HG03066 (cell line): ENCODE results near the gene UBXN6.

Experiments
- ATAC-seq: cut with Tn5 transposase; IDR thresholded peaks from one replicate; pipeline ENCODE4 v1.9.1; 2021; ENCODE audit warnings: low read depth; ENCODE audit not compliant: unreplicated experiment

Gene UBXN6

DNA sequence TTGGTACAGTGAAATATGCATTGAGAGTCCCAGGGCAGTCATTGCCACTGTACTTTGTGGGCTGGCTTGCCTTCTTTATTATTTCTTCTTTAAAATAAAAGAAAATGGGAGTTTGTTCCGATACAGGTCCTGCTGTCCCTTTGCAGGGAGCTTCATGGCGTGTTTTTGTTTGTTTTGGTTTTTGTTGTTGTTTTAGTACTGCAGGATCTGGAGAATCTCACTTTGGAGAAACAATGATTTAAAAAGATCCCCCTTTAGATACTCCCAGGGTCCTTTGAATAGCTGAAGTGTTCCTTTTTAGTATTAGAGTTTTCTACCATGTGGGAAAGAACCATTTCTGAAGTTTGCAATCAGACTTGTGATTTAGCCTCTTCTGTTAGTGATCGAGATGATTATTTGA, 44.0 kb downstream of the UBXN6 start:
- no peak for ATAC-seq

DNA sequence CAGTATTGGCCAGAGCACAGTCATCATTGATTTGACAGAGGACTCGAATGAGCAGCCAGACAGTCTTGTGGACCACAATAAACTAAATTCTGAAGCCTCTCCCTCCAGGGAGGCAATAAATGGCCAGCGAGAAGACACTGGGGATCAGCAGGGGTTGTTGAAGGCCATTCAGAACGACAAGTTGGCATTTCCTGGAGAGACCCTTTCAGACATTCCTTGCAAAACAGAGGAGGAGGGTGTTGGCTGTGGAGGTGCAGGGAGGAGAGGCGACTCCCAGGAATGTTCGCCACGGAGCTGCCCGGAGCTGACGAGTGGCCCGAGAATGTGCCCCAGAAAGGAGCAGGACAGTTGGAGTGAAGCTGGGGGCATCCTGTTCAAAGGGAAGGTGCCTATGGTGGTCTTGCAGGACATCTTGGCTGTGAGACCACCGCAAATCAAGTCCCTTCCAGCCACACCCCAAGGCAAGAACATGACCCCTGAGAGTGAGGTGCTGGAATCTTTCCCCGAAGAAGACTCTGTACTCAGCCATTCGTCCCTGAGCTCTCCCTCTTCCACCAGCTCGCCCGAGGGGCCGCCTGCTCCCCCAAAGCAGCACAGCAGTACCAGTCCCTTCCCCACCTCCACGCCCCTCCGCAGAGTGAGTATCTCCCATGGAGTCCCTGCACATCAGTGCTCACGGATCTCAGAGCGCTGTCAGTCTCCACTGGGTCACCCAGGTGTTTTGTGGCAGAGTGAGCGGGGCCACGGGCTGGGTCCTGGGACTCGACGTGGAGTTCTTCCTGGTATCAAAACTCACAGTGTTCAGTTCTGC, 48.3 kb downstream of the UBXN6 start:
- ATAC-seq = no peak

DNA sequence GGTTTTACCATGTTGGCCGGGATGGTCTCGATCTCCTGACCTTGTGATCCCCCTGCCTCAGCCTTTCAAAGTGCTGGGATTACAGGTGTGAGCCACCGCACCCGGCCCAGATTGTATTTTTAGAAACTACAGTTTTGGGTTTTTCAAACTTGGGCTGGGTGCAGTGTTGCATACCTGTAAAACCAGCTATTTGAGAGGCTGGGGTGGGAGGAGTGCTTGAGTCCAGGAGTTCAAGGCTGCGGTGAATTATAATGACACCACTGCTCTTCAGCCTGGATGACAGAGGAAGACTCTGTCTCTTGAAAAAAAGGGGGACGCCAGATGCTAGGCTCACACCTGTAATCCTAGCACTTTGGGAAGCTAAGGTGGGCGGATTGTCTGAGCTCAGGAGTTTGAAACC, 51.0 kb downstream of the UBXN6 start:
- no peak for ATAC-seq

DNA sequence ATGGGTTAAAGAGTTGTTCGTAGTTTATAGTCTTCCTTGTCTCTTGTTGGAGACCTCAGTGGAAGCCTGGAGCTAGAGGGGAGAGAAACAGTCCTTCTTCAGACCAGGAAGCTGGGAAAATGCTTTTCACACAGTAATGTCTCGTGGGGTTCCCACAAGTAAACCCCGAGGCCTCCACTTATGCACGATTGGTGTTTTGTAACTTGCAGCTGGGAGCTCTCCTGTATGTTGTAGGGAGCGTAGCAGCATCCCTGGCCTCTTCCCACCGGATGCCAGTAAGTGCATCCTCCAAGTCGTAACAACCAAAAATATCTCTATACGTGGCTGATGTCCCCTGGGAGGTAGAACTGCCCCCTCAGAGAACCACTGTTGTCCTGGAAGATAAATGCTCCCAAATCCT, 51.6 kb downstream of the UBXN6 start:
- no peak for ATAC-seq

DNA sequence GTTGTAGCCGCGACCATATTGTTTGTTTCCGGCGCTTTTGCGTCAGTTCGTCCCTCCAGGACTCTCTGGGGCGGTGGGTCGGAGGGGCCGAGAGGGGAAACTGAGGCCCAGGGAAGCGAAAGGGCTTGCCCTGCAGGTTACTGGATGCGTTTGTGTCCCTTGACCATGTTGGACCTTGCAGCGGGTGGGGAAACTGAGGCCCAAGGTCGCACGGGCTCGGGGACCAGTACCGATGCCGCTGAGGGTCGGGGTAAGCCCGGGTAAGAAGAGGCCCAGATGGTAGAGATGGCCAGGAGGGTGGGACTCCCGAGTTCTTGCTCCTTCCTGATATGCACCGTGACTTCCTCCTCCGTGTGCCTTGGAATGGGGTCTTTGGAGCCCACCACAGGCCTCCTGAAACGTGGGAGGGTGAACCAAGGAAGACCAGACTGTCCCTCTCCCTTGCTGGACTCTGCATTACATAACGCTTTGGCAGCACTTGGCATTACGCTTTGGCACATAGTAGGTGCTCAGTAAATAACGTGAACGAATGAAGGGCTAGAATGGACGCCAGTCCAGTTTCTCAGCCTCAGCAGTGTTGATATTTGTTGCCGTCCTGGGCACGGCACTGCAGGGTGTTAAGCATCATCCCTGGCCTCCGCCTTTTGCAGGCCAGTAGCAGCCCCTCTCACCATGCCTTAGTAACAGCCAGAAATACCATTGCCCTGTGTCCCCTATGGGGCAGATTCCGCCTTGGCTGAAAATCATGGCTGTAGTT, 54.4 kb downstream of the UBXN6 start:
- no peak for ATAC-seq

DNA sequence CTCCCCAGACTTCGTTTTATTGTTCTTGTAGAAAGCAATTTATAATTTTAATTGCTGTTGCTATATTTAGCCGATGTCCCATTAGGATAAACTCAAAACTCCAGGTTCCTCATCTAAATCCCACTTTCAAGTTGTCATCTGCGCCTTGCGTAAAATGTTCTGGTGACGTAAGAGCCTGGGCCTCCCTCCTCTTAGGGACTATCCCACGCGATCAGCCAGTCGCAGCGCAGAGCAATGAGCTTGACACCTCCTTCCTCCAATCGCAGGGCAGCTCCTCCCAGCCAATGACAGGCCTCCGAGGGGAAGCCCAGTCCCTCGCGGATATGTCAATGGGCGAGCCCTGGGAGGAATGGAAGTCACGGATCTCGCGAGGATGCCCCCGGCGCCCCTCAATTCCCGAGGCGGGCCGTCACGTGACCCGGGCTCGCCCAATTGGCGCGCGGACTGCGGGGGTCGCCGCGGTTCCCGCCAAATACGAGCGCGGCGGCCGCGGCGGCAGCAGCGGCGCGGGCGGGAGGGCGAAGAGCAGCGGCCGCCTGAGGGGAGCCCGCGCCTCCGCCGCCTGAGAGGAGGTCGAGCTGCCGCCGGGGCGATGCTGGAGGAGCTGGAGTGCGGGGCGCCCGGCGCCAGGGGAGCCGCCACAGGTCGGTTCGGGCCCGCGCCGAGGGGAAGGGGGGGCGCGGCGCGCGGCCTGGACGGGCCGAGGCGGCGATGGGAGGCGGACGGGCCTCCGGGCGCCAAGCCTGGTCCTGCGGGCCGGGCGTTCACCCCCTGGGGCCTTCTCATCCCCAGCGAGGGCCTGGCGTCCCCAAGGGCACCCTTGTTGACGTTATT, 55.2 kb downstream of the UBXN6 start, which contains the start of gene CHAF1A:
Gene CHAF1A, plus strand, starts transcription at position 470 of the 834 bp plus-strand sequence. Its CDS starts 123 bp downstream, at position 593.
- ATAC-seq = peak; percentile 69

DNA sequence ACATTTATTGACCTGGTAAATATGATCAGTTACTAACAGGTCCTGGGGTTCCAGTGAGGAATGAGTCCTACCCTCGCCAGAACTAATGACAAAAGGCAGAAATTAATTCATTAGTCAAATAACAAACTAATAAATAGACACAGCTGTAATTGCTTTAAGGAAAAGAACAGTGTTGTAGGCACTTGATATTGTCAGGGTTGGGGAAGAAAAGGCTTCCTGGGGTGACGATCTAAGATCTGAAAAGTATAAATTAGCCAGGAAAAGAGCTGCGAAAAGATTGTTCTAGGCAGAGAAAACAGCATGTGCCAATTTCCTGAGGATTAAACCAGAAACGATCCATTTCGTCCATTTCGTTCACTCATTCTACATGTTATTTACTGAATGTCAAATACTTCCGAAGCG, 55.8 kb downstream of the UBXN6 start:
- no peak for ATAC-seq

DNA sequence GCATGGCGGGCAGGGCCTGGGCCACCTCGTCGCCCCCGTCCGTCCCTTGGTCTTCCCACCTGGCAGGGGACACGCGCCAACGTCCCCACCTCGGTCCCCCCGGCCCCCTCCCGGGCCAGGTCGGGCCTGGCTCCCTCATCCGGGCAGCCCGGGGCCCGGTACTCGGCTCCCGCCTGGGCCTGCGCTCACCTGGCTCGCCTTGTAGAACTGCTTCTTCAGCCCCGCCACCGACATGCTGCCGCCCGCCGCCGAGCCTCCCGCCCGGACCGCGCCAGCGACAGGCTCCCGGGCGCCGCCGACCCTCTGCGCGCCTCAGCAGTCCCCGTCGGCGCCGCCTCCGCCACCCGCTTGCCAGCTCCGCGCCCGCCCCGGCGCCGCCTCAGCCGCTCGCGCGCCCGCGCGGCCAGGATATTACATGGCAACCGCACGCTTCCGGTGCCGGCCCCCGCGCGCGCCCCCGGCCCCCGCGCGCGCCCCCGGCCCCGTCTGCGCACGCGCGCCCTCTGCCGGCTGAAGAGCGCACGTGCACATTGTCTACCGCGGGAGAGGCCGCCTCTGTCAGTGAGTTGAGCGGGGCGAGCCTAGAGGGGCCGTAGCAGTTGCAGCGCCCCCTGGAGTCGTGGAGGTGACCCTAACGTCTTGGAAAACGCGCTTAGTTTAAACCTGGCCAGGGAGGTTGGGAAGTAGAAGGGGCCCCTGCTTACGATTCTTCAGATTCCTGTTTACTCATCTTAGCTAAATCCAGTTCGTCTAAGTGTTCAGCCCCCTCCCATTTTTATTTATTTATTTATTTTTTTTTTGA, 57.3 kb downstream of the UBXN6 start, which contains the start of gene SH3GL1:
Gene SH3GL1, minus strand, starts transcription at position 413 of the 802 bp plus-strand sequence. Its CDS starts 179 bp downstream, at position 234.
- ATAC-seq = peak; percentile 53

DNA sequence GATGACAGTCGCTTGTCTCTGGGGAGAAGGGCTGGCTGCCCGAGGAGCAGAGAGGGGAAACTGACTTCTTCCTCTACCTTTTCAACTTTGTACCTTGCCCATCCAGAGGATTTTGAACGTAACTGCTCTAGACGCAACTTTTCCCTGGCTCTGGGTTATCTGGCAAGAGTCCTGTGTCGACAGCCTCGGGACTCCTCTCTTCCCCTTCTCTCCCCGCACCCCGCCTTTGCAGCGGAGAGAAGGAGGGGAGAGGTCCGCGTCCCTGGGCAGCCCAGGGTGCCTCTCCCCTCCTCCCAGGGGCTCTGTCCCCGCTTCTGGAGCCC, 57.8 kb downstream of the UBXN6 start:
- peak; percentile 17 for ATAC-seq

DNA sequence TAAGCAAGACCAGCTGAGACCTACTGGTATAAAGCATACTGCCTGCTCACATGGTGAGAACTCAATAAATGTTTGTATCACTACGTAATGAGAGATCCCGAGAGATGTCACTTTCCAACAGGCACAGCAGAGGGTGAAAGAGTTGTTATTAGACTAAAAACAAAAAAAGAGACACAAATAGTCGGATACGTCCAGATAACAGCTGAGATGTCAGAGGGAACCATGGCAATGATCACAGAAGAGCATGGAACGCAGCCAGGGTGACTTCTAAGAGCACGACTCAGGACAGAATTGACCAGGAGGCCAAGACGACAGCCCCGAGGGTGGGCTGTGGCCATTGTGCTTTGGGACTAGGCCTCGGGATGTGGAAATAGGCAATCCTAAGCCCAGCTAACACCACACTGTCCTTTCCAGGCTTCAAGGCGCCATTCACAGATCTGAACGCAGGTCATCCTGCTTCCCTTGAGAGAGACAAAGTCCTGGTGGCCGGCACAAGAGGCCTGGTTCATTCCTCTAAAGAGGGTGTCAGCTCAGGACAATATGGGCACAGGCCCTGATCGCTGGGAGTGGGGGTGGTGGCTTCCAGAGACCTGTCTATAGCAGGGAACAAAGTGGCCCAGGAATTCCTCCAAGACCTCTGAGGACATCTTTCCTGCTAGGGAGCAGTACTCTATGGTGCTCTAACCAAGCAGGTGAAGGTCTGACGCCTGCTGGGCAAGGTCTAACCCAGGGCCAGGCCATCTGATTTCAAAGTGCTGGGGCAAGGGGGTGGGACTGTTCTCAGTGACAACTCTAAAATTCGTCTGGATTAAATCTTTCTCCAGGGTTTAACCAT, 60.4 kb downstream of the UBXN6 start:
- ATAC-seq = no peak
